ENCODE results near the gene MAPK4. TPM values are rescaled to one million over a fixed set of nuclear protein-coding genes. Genes with fewer than 3 reads are reported as not detected.

Gene MAPK4
- total RNA-seq, 3 donors from 2014 or later = 0.41 to 9.9 (median 0.43) TPM

DNA sequence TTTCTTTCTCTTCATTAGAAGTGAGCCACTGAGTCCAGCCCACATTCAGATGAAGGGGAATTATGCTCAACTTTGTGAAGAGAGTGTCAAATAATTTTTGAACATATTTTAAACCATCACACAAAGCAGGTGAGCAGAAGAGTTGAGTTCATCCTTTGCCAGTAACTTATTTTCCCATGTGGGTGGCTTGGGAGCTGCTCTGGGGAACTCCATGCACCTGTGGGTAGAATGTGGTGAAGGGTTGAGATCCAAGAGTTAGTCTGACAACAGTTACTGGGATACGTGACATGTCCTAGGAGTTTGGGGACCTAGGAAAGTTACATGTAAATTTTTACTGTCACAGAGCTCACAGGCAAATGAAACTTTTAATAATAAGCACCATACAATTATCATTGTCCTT is 21.6 kb downstream of the MAPK4 start:
- TF ChIP-seq, protein P1, sequence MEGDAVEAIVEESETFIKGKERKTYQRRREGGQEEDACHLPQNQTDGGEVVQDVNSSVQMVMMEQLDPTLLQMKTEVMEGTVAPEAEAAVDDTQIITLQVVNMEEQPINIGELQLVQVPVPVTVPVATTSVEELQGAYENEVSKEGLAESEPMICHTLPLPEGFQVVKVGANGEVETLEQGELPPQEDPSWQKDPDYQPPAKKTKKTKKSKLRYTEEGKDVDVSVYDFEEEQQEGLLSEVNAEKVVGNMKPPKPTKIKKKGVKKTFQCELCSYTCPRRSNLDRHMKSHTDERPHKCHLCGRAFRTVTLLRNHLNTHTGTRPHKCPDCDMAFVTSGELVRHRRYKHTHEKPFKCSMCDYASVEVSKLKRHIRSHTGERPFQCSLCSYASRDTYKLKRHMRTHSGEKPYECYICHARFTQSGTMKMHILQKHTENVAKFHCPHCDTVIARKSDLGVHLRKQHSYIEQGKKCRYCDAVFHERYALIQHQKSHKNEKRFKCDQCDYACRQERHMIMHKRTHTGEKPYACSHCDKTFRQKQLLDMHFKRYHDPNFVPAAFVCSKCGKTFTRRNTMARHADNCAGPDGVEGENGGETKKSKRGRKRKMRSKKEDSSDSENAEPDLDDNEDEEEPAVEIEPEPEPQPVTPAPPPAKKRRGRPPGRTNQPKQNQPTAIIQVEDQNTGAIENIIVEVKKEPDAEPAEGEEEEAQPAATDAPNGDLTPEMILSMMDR (IDR thresholded peaks at IDR 0.05) = no peak
- intact Hi-C loops (cut with DNase I, micrococcal nuclease) = no loop called here
- Histone ChIP-seq H3K4me1 (ENCODE audit: low read depth) (no peaks in the 10 kb centered on the region), H3K9me3 (no peaks in the 10 kb centered on the region), H3K36me3 (ENCODE audit: low read depth) (no peaks in the 10 kb centered on the region), H3K4me3 (no peak overlapping the region)
- ATAC-seq (no peak), DNase-seq (no peak)

DNA sequence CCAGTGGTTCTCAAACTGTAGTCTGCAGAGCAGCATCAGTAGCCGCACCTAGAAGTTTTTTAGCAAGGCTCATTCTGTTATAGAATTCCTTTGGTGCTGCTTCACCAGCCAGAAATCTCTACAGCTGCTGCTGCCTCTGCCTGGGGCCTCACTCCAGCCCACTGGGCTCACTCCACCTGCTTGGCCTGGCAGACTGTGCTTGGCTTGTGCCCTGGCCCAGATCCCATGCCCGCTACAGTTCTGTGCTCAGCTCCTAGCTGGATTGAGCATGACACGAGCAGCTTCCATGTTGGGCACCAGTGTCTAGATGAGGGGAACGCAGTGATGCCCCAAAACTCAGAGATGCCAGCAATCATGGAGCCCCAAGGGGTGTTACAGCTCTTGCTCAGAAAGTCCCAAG is 22.6 kb downstream of the MAPK4 start:
- intact Hi-C loops (cut with DNase I, micrococcal nuclease) = no loop called here
- Histone ChIP-seq H3K36me3 (ENCODE audit: low read depth) (no peaks in the 10 kb centered on the region), H3K4me1 (ENCODE audit: low read depth) (no peaks in the 10 kb centered on the region), H3K9me3 (no peaks in the 10 kb centered on the region), H3K4me3 (no peak overlapping the region)
- TF ChIP-seq, protein P1 (IDR thresholded peaks at IDR 0.05) = no peak
- DNase-seq (no peak), ATAC-seq (no peak)

DNA sequence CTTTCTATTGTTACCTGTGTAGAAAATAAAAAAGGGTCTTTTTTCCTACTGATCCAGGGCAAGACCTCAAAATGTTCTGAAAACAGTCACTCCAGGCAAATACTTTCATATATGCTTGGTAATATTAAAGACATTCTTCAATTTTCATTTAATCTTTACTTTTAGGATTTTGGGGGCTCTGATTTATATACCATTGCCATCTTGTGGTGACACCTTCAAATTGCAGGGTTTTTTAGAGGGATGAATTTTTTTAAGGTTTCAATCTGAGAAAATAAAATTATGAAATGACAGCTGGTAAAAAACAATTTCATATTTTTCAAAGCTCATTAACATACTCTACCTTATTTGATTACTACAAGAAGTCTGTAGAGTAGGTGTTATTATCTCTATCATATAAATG is 26.8 kb downstream of the MAPK4 start:
- TF ChIP-seq, protein P1 (IDR thresholded peaks at IDR 0.05) = no peak
- no peaks in the 10 kb centered on the region for H3K4me1 ChIP-seq (ENCODE audit: low read depth)
- no peak overlapping the region for H3K4me3 ChIP-seq
- no peaks in the 10 kb centered on the region for H3K9me3 ChIP-seq
- DNase-seq (no peak), ATAC-seq (no peak)
- H3K36me3 ChIP-seq (ENCODE audit: low read depth) = no peaks in the 10 kb centered on the region
- intact Hi-C loops (cut with DNase I, micrococcal nuclease) = no loop called here

DNA sequence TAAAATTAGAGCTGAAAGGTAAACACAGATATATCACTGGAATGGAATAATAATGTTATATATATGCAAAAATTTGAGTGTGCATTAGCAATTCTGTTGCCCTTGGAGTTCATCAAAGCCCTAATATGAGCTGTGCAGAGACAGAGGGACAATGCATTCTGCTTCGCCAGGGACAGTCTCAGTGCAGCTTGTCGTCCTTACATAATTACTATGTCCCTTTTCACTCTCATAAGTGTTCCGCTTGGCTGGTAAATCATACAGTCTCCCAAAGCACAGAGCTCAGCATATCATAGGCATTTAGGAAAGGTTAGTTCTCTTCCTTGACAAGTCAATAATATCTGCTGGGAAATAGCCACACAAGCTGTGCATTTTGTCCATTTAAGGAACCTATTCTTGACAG is 30.7 kb downstream of the MAPK4 start:
- no peaks in the 10 kb centered on the region for H3K36me3 ChIP-seq (ENCODE audit: low read depth)
- ATAC-seq (no peak), DNase-seq (no peak)
- intact Hi-C loops (cut with DNase I, micrococcal nuclease) = no loop called here
- TF ChIP-seq, protein P1 (IDR thresholded peaks at IDR 0.05) = no peak
- H3K4me3 ChIP-seq = no peak overlapping the region
- H3K4me1 ChIP-seq (ENCODE audit: low read depth) = no peaks in the 10 kb centered on the region
- no peaks in the 10 kb centered on the region for H3K9me3 ChIP-seq

DNA sequence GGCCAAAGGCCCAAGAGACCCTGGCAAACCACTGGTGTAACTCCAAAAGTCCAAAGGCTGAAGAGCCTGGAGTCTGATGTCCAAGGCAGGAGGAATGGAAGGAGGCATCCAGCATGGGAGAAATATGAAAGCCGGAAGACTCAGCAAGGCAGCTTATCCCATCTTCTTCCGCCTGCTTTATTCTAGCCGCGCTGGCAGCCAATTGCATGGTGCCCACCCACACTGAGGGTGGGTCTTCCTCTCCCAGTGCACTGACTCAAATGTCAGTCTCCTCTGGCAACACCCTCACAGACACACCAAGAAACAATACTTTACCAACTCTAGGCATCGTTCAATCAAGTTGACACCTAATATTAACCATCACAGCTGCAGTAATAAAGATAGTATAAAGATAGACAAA is 34.1 kb downstream of the MAPK4 start:
- no peak overlapping the region for H3K4me3 ChIP-seq
- intact Hi-C loops (cut with DNase I, micrococcal nuclease) = no loop called here
- ATAC-seq (no peak), DNase-seq (no peak)
- no peaks in the 10 kb centered on the region for H3K4me1 ChIP-seq (ENCODE audit: low read depth)
- H3K36me3 ChIP-seq (ENCODE audit: low read depth) = no peaks in the 10 kb centered on the region
- TF ChIP-seq, protein P1 (IDR thresholded peaks at IDR 0.05) = no peak
- no peaks in the 10 kb centered on the region for H3K9me3 ChIP-seq

DNA sequence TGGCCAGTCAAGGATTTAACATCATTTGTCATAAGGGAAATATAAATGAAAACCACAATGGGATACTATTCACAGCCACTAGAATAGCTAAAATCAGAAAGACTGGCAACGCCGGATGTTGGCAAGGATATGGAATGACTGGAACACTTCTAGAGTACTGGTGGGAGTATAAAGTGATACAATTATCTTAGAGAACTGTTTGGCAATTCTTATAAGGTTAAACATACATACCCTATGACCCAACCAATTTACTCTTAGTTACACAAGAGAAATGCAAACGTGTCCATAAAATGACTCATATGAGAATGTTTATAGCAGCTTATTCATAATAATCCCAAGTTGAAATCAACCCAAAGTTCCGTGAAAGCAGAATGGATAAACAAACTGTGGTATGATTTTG is 35.1 kb downstream of the MAPK4 start:
- TF ChIP-seq, protein P1 (IDR thresholded peaks at IDR 0.05) = no peak
- DNase-seq (peak in 1 of 3 donors; percentile 15), ATAC-seq (peak; percentile 95)
- Histone ChIP-seq H3K36me3 (ENCODE audit: low read depth) (no peaks in the 10 kb centered on the region), H3K4me3 (no peak overlapping the region), H3K4me1 (ENCODE audit: low read depth) (no peaks in the 10 kb centered on the region), H3K9me3 (no peaks in the 10 kb centered on the region)
- intact Hi-C loops (cut with DNase I, micrococcal nuclease) = no loop called here

All from mucosa of descending colon (tissue), 3 donors.